H54 (cell line): ENCODE data around the gene PHF19.

Source experiments
- DNase-seq: peaks from one replicate; pipeline ENCODE4 v3.0.0; 2011; ENCODE audit warnings: low spot score, mixed read lengths; ENCODE audit not compliant: insufficient read length
- FAIRE-seq: peaks from 3 replicates; lab custom pipeline; 2011; peaks lifted over from hg19 to GRCh38; lab: Jason Lieb, UNC
- POLR2A ChIP-seq: IDR thresholded peaks from 2 replicates; pipeline ENCODE4 v1.6.1; 2011; ENCODE audit warnings: low read depth, mild to moderate bottlenecking, low read length

Gene PHF19

DNA sequence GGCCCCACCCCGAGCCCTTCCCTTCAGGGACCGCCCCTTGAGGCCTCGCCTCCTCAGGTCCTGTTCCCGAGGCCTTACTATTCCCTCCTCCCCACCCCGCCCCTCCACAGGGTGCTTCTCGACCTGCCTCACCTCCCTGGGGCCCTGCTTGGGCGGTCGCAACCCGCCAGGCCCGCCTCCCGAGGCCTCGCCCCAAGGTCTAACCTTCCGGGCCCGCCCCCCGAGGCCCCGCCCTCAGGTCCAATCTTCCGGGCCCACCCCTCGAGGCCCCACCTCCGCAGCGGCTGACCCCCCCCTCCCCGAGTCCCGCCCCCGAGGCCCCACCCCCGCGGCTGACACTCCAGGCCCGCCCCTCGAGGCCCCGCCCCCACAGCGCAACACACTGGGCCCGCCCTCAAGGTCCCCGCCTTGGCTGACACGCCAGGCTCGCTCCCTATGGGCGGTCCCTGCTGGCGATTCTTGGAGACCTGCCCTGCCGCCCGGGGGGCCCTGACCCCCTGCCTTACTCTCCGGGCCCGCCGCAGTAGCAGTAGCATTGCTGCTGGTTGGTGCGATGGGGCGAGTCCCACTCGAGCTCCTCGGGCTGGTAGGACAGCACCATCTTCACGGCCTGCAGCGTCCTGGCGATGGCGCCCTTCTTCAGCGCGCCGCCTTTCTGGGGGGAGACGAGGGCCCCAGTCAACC is 8.2 kb downstream of the PHF19 start:
- no peak for FAIRE-seq
- no peak for DNase-seq
- TF ChIP-seq POLR2A: no peak

DNA sequence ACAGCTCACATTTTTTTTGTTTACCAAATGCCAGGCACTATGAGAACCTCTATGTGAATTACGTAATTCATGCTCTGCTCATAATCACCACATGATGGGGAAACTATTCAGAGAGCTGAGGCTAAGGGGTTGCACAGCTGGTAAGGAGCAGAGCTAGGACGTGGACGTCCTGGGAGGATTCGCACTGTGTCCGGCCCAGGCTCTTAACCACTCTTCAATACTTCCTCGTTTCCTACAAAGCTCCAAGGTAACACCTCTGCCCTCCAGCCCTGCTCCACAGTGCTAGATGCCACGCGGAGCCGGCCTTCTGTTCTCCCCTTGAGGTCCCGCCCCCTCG is 8.7 kb downstream of the PHF19 start:
- DNase-seq (no peak), FAIRE-seq (no peak)
- no peak for TF ChIP-seq POLR2A

DNA sequence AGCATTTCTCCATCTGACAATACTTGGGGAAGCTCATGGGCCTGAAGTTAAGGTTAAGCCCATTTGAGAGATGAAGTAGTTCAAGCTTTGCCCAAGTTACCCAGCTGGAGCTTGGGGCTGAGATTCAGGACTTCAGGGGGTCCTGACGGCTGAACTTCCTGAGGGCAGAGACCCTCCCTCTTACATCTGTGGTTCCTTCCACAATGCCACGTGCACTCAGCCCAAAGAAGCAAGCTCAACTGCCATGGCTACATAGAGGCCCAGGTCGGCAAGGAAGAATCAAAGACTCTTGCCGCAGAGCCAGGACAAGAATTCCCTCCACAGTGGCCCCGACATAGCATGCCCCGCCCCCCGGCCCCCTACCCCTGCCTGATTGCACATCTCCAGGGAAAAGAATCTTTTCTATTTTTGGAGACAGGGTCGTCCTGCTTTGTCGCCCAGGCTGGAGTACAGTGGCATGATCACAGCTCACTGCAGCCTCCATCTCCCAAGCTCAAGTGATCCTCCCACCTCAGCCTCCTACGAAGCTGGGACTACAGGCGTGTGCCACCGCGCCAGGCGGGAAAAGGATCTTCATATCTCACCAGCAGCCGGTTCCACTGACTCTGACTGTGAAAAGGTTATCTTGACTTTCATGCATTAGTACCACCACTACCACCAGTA is 9.2 kb downstream of the PHF19 start:
- no peak for DNase-seq
- no peak for FAIRE-seq
- no peak for TF ChIP-seq POLR2A

DNA sequence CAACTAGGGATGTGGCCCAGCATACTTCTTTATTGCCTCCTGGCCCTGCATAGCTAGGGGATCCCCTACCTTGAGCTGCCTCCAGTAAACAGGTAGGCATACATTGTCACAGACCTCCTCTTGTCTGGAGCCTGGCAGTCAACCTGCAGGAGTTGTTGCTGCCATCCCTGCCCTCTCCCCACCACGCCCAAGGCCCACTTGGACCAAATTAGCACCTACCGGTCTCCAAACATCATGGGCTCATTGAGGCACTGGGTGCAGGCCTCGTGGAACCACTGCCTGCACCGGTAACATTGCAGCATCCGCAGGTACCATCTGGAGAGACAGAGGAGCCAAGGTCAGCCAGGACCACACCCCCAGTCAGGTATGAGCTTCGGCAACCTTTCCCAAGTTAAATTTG is 10.3 kb downstream of the PHF19 start:
- DNase-seq (no peak), FAIRE-seq (no peak)
- no peak for TF ChIP-seq POLR2A

DNA sequence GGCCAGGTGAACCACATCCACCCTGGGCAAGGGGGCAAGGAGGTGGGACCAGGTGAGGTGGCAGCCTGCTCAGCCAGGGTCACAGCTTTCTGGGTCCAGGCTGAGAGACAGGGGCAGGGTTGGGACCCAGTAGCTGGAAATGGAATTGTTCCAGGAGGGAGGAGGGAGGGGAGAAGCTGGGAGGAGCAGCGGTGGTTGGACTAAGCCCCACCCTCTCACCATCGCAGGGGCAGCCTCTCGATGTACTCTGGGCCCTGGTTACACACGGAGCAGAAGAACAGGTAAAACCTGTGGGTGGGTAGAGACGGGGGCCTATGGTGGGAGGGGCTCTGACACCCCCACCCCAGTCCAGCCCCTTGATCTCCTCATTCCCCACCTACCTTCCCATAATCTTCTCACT is 11.2 kb downstream of the PHF19 start:
- no peak for FAIRE-seq
- no peak for TF ChIP-seq POLR2A
- DNase-seq: no peak

DNA sequence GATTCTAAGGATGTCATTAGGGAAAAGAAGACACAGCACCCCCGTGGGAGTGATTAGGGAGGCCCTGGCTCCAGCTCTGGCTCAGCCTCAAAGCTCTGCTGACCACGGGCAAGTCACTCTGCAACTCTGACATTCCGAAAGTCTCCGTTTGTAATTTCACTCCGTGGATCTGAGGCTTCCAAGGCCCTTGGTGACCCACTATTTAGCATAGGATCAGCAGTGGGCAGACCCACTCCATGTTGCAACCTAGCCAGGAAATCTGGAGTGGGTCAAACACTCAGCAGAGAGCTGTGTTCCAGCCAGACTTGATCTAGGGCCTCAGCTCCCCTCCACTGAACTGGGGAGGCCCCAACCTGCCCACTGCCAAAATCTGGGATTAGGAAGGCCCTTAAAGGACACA is 11.8 kb downstream of the PHF19 start:
- TF ChIP-seq POLR2A: no peak
- FAIRE-seq: no peak
- no peak for DNase-seq

DNA sequence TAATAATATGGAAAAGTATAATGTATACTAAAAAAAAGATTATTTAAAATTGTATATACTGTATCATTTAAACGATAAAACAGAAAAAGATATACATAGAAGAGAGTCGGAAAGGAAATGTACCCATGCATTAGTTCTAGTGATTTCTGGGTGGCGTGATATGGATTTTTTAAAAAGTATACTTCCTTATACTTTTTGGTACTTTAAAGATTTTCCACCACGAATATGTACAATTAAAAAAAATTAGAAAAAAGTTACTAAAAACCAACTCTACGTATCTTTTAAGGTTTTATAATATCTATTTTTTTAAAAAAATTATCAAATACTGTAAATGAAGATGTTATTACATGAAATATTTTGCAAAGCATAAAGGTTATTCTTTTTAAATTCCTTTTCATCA is 12.3 kb downstream of the PHF19 start:
- DNase-seq: no peak
- FAIRE-seq: no peak
- TF ChIP-seq POLR2A: no peak

DNA sequence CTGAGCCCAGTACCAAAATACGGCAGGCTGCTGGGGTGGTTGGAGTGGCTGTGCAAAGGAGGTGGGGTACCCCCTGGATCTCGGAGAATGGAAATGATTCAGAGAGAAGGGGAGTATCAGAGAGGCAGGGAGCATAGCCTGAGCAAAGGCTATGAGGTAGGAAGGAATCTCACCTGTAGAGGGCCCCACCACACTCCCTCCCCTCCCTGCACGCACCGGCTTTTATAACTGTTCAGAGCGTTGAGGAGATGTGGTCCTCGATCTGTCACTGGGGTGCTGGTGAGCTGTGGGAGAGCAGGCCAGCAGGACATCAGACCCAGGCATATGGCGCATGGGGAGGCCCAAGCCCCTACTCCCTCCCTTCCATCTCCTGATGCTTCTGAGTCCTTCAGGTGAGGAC is 13.2 kb downstream of the PHF19 start:
- DNase-seq (no peak), FAIRE-seq (no peak)
- no peak for TF ChIP-seq POLR2A

DNA sequence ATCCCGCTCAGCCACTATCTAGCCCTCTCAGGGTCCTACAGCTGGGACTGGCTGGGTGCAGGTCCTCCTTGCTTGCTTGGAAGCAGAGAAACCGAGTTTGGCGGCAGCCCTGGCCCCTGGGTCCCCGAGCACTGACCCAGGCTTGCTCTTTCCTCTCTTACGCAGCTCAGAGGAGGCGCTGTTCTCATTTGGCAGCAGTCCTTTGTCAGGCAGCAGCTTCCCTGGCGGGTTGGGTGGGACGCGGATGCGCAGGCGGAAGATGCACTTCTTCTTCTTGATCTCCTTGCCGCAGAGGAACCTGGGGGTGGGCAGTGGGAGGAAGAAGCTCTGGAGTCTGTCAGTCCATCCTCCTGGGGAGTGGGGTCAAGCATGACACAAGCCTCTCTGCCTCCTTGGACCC is 14.5 kb downstream of the PHF19 start:
- no peak for FAIRE-seq
- TF ChIP-seq POLR2A: no peak

DNA sequence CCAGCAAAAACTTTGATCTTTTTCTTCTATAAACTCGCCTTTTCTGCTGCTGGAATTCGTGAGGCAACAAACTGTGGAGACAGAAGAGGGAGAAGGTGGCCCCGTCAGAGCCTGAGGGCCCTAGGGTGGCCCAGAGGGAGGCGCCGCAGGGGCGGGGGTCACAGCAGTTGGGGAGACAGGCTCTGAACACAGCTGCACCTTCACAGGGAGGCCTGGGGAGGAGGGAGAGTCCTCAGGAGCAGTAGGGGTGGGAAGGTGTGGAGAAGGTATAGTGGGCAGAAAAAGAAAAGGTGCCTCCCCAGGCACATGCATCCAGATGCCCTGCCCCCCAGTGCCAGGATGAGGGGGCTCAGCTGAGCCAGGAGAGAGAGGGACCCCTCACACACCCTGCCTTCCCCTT is 15.1 kb downstream of the PHF19 start:
- no peak for TF ChIP-seq POLR2A
- FAIRE-seq (no peak), DNase-seq (no peak)

More for the DNA sequence above, 14.5 kb downstream of the PHF19 start:
- DNase-seq: no peak

DNA sequence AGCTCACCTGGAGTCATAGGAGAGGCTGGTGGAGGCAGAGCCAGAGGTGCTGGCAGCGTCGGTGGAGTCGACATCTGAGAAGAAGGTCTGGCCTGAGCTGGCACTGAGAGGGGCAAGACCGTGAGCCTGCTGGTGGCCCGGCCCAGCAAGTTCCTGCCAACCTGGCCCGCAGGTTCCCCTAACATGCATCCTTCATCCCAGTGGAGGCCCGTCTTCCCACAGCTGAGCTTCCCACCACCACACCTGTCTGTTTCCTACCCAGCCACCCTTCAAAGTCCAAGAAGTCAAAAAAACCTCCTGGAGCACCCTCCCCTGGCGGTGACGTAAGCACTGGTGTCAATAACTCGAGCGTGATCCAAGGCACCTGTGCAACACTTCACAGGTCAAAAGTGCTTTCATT is 16.9 kb downstream of the PHF19 start:
- DNase-seq (no peak), FAIRE-seq (no peak)
- TF ChIP-seq POLR2A: no peak

DNA sequence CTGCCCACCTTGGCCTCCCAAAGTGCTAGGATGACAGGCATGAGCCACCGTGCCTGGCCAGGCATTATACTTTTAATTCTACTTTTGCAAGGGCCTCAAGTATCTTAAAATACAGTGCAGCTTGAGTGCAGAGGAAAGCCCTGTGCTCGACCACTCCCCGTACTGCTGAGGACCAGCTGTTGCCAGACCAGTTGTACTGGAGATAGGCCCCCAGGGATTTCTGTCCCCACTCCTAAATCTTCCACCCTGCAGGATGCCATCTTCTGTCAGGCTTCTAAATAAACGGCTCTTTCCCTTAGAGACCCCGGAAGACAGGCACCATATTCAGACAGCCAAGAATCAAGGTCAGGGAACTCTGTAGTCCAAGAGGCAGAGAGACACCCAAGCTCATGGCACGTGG is 17.6 kb downstream of the PHF19 start:
- DNase-seq (no peak), FAIRE-seq (no peak)
- no peak for TF ChIP-seq POLR2A

DNA sequence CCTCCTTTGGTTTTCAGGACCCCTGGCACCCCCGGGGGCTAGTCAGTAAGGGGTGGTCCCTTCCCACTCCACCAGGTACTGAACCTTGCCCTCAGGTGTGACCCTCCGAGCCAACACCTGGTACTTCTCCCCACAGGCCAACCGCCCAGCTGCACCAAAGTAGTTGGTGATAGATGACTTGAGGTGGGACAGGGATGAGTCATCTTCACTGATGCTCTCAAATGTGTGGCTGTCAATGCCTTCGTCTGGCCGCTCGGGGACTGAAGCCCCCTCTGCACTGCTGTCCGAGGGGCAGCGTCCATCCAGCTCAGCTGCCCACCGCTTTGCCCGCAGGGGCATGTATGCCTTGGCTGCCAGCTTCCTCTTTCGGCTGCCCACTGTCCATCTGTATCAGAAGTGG is 19.1 kb downstream of the PHF19 start:
- FAIRE-seq: no peak
- TF ChIP-seq POLR2A: no peak

DNA sequence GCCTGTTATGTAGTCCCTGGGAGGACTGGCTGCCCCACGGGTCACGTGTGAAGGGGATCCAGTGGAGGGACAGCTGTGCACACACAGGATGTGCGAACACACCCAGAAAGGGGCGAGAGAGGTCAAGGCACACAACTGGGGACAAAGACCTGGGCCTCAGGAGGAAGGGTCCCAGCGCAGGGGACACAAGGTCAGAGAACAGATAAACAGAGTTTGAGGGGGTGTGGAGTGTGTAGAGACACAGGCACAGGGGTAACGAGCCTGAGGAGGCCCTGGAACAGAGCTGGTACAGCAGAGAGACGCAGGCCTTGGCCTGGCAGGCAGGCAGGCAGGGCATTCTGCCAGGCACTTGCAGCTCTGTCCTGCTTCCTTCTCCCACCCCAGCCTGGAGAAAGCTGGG is 19.5 kb downstream of the PHF19 start:
- FAIRE-seq (no peak), DNase-seq (no peak)
- TF ChIP-seq POLR2A: no peak

More for the DNA sequence above, 19.1 kb downstream of the PHF19 start:
- no peak for DNase-seq

DNA sequence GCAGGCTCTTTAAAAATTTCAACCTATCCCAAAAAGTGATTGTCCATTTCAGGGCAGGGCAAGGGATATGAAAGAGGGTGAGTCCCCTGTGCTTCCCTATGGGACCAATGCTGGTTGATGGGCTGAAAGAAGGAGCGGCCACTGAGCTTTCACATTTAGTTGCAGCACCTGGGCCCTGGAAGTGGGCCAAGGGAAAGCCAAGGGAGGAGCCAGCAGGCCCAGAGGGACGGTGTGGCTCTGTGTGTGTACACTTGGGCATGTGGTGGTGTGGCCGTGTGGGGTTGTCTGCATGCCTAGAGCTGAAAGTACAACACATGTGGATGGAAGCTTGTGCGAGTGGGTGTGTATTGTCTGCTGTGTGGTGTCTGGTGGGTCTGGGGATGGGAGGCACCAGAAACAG is 20.3 kb downstream of the PHF19 start:
- FAIRE-seq (no peak), DNase-seq (no peak)
- no peak for TF ChIP-seq POLR2A
